H1 (cell line): ENCODE data around the gene ACTR5. TPM values are rescaled to one million over a fixed set of nuclear protein-coding genes. Genes with fewer than 3 reads are reported as not detected.

Experiments used
- CTCF ChIA-PET: fragments of 300-600 bp; sonication (Branson Sonifier 250); formaldehyde crosslinking; loops from one replicate; lab custom pipeline; 2021; ENCODE audit not compliant: partially characterized antibody; lab: Charles Lee
- POLR2A ChIA-PET: fragments of 300-600 bp; sonication (Branson Sonifier 250); formaldehyde crosslinking; loops from one replicate; lab custom pipeline; 2021; ENCODE audit warnings: inconsistent platforms; ENCODE audit not compliant: partially characterized antibody; lab: Charles Lee
- DNase-seq, 2 experiments: peaks; one replicate each; pipeline versions ENCODE4 v3.0.0 to v3.0.0-alpha.2; 2010 to 2022; ENCODE audit warnings: low spot score in 2 of 2, low read depth in 1 of 2, mixed read lengths in 1 of 2
- FAIRE-seq: peaks from 2 replicates; lab custom pipeline; 2011; peaks lifted over from hg19 to GRCh38; lab: Jason Lieb, UNC
- H2AFZ ChIP-seq: 2 replicates; pipeline ENCODE4 v1.8.1; 2012; ENCODE audit warnings: low read length, inconsistent platforms
- H2AK5ac ChIP-seq: 2 replicates; pipeline ENCODE4 v1.6.1; 2013; ENCODE audit warnings: low read depth, low read length
- H2BK120ac ChIP-seq: replicated peaks from 2 replicates; pipeline ENCODE3; 2013; ENCODE audit warnings: low read depth, low read length, inconsistent platforms
- H2BK12ac ChIP-seq: 2 replicates; pipeline ENCODE4 v1.6.1; 2013; ENCODE audit warnings: low read depth, low read length
- H2BK15ac ChIP-seq: 2 replicates; pipeline ENCODE4 v1.6.1; 2013; ENCODE audit warnings: low read length
- H2BK20ac ChIP-seq: 2 replicates; pipeline ENCODE4 v1.6.1; 2013; ENCODE audit warnings: low read length
- H2BK5ac ChIP-seq: 2 replicates; pipeline ENCODE4 v1.6.1; 2013; ENCODE audit warnings: low read depth, low read length
- H3K14ac ChIP-seq: 2 replicates; pipeline ENCODE4 v1.6.1; 2013; ENCODE audit warnings: inconsistent platforms; ENCODE audit not compliant: insufficient read length
- H3K18ac ChIP-seq: 2 replicates; pipeline ENCODE4 v1.6.1; 2013; ENCODE audit warnings: low read length; ENCODE audit errors: extremely low read depth
- H3K23ac ChIP-seq: 2 replicates; pipeline ENCODE4 v1.6.1; 2013; ENCODE audit warnings: inconsistent platforms; ENCODE audit not compliant: insufficient read length
- H3K23me2 ChIP-seq: 2 replicates; pipeline ENCODE4 v1.6.1; 2013; ENCODE audit warnings: low read depth, low read length
- H3K27ac ChIP-seq: 2 replicates; pipeline ENCODE4 v1.6.1; 2011; ENCODE audit warnings: low read depth, low read length, inconsistent platforms
- H3K27me3 ChIP-seq, 4 experiments: replicated peaks in 1 of 4; 1 replicate in 1 of 4; 2 replicates in 3 of 4; pipeline versions ENCODE4 v1.6.1 to v1.8.1; 2011 to 2013; ENCODE audit warnings: low read length in 3 of 4, mild to moderate bottlenecking in 3 of 4, inconsistent platforms in 2 of 4, mixed read lengths in 2 of 4, moderate library complexity in 1 of 4; ENCODE audit not compliant: control insufficient read depth in 3 of 4, insufficient read depth in 3 of 4; ENCODE audit errors: extremely low read depth in 1 of 4
- H3K36me3 ChIP-seq, 4 experiments: 2 replicates each; pipeline versions ENCODE4 v1.6.1 to v1.8.1; 2011 to 2013; ENCODE audit warnings: mild to moderate bottlenecking in 4 of 4, low read length in 3 of 4, moderate library complexity in 2 of 4, control low read depth in 1 of 4, inconsistent platforms in 1 of 4; ENCODE audit not compliant: insufficient read depth in 4 of 4, control insufficient read depth in 2 of 4
- H3K4ac ChIP-seq: replicated peaks from 2 replicates; pipeline ENCODE3; 2013; ENCODE audit warnings: low read length, low read depth, mixed read lengths, inconsistent platforms; ENCODE audit not compliant: insufficient read length
- H3K4me1 ChIP-seq, 4 experiments: replicated peaks in 1 of 4; 1 replicate in 1 of 4; 2 replicates in 3 of 4; pipeline versions ENCODE4 v1.6.1 to v1.8.1; 2011 to 2013; ENCODE audit warnings: low read length in 3 of 4, inconsistent platforms in 2 of 4, mixed read lengths in 1 of 4; ENCODE audit not compliant: insufficient read depth in 4 of 4, control insufficient read depth in 3 of 4
- H3K4me2 ChIP-seq, 2 experiments: 2 replicates each; pipeline versions ENCODE4 v1.6.1 to v1.8.1; 2011 to 2013; ENCODE audit warnings: low read depth in 2 of 2, low read length in 2 of 2, control low read depth in 1 of 2, inconsistent platforms in 1 of 2, mild to moderate bottlenecking in 1 of 2; ENCODE audit not compliant: insufficient read depth in 1 of 2
- H3K4me3 ChIP-seq, 4 experiments: fragments of 200-600, 300-600 bp in 1 of 4; sonication (generic), shearing (Covaris generic), sonication (Bioruptor Twin) in 1 of 4; 2 replicates each; pipeline versions ENCODE4 v1.5.1 to v1.8.1; 2011 to 2016; ENCODE audit warnings: low read length in 4 of 4, low read depth in 3 of 4, control low read depth in 2 of 4, inconsistent platforms in 2 of 4, mild to moderate bottlenecking in 2 of 4, mixed read lengths in 1 of 4, moderate library complexity in 1 of 4; ENCODE audit not compliant: insufficient read depth in 2 of 4; ENCODE audit errors: extremely low read depth in 1 of 4
- H3K56ac ChIP-seq: replicated peaks from 2 replicates; pipeline ENCODE3; 2013; ENCODE audit warnings: low read depth, mild to moderate bottlenecking, mixed read lengths, low read length, inconsistent platforms; ENCODE audit not compliant: insufficient read length
- H3K79me1 ChIP-seq: 2 replicates; pipeline ENCODE4 v1.6.1; 2013; ENCODE audit warnings: low read depth, low read length, control low read depth
- H3K79me2 ChIP-seq, 2 experiments: 2 replicates each; pipeline versions ENCODE4 v1.6.1 to v1.8.1; 2012 to 2013; ENCODE audit warnings: low read length in 2 of 2, mild to moderate bottlenecking in 2 of 2, inconsistent platforms in 1 of 2; ENCODE audit not compliant: insufficient read depth in 2 of 2, control insufficient read depth in 1 of 2
- H3K9ac ChIP-seq, 4 experiments: replicated peaks in 1 of 4; 1 replicate in 1 of 4; 2 replicates in 3 of 4; pipeline versions ENCODE4 v1.6.1 to v1.8.1; 2011 to 2013; ENCODE audit warnings: low read depth in 3 of 4, low read length in 3 of 4, control low read depth in 2 of 4, mild to moderate bottlenecking in 2 of 4, moderate library complexity in 2 of 4, inconsistent platforms in 1 of 4; ENCODE audit errors: extremely low read depth in 1 of 4
- H3K9me3 ChIP-seq, 2 experiments: 2 replicates each; pipeline versions ENCODE4 v1.6.1 to v1.8.1; 2012 to 2013; ENCODE audit warnings: mild to moderate bottlenecking in 2 of 2, moderate library complexity in 2 of 2, control low read depth in 1 of 2, inconsistent platforms in 1 of 2, low read depth in 1 of 2, low read length in 1 of 2, mixed read lengths in 1 of 2; ENCODE audit not compliant: insufficient read depth in 2 of 2
- H4K20me1 ChIP-seq, 2 experiments: replicated peaks in 1 of 2; 2 replicates each; pipeline versions ENCODE3 to v1.8.1; 2011 to 2013; ENCODE audit warnings: inconsistent platforms in 2 of 2, low read length in 2 of 2, mild to moderate bottlenecking in 1 of 2; ENCODE audit not compliant: insufficient read depth in 2 of 2, control insufficient read depth in 1 of 2
- H4K5ac ChIP-seq: 2 replicates; pipeline ENCODE4 v1.6.1; 2013; ENCODE audit warnings: low read length, low read depth, mixed read lengths, inconsistent platforms; ENCODE audit not compliant: insufficient read length
- H4K8ac ChIP-seq: 2 replicates; pipeline ENCODE4 v1.8.0; 2013; ENCODE audit warnings: mild to moderate bottlenecking, moderate library complexity, low read length, inconsistent platforms; ENCODE audit not compliant: insufficient read depth; ENCODE audit errors: extremely low read depth
- H4K91ac ChIP-seq: replicated peaks from 2 replicates; pipeline ENCODE3; 2013; ENCODE audit warnings: low read length, mixed read lengths, inconsistent platforms; ENCODE audit not compliant: insufficient read length
- BCL11A ChIP-seq, 2 experiments: IDR thresholded peaks; one replicate each; pipeline ENCODE4 v1.6.1; 2011; ENCODE audit warnings: low read depth in 2 of 2, low read length in 2 of 2, mild to moderate bottlenecking in 2 of 2
- EZH2 ChIP-seq: fragments of 200-600 bp; sonication (generic); IDR thresholded peaks from 2 replicates; pipeline ENCODE4 v1.7.1; 2012; ENCODE audit warnings: low read depth, mild to moderate bottlenecking, moderate library complexity, low read length, inconsistent platforms; ENCODE audit not compliant: severe bottlenecking
- KDM4A ChIP-seq: IDR thresholded peaks from one replicate; pipeline ENCODE4 v1.7.1; 2012; ENCODE audit warnings: low read depth, mild to moderate bottlenecking, moderate library complexity, low read length, inconsistent platforms; ENCODE audit not compliant: severe bottlenecking
- MAFK ChIP-seq: IDR thresholded peaks from 2 replicates; pipeline ENCODE4 v1.6.1; 2012; ENCODE audit warnings: low read depth, mild to moderate bottlenecking, improper control_type of control experiment, low read length
- NRF1 ChIP-seq: IDR thresholded peaks from 2 replicates; pipeline ENCODE4 v1.6.1; 2011; ENCODE audit warnings: mild to moderate bottlenecking, low read depth, low read length, improper control_type of control experiment
- POLR2AphosphoS5 ChIP-seq: IDR thresholded peaks from 2 replicates; pipeline ENCODE4 v1.6.1; 2011; ENCODE audit warnings: low read depth, low read length
- SIRT6 ChIP-seq: IDR thresholded peaks from one replicate; pipeline ENCODE4 v1.7.1; 2012; ENCODE audit warnings: low read length, inconsistent platforms
- SIX5 ChIP-seq: IDR thresholded peaks from 2 replicates; pipeline ENCODE4 v1.6.1; 2011; ENCODE audit warnings: mild to moderate bottlenecking, low read depth, low read length
- SUZ12 ChIP-seq: fragments of 200-600 bp; sonication (generic); IDR thresholded peaks from 2 replicates; pipeline ENCODE4 v1.6.1; 2012; ENCODE audit warnings: mild to moderate bottlenecking, inconsistent platforms, low read length, moderate library complexity, mixed read lengths
- TBP ChIP-seq: IDR thresholded peaks from 2 replicates; pipeline ENCODE4 v1.6.1; 2011; ENCODE audit warnings: low read depth, low read length, improper control_type of control experiment
- WGBS, 2 experiments: shearing (Covaris generic) in 1 of 2; methylation state at CpG; one replicate each; pipeline versions ENCODE4 v1.1.6 to v1.1.7; 2013 to 2015; ENCODE audit warnings: low lambda C conversion rate in 2 of 2, mixed read lengths in 2 of 2, inconsistent platforms in 1 of 2, low coverage in 1 of 2, missing lambda C conversion rate in 1 of 2; ENCODE audit not compliant: insufficient replicate concordance in 2 of 2, insufficient coverage in 1 of 2, insufficient read length in 1 of 2; ENCODE audit errors: extremely low coverage in 1 of 2, missing lambda C conversion rate in 1 of 2; 5-methylcytosine and 5-hydroxymethylcytosine counted together
- polyA plus RNA-seq, 7 experiments: library from polyadenylated mRNA; depleted of rRNA in 3 of 7; stranded (reverse) in 5 of 7; unstranded in 2 of 7; fragments of >200 nt in 5 of 7; fragments of 200-250 nt in 2 of 7; gene quantifications; 1 replicate in 5 of 7; 2 replicates in 1 of 7; 4 replicates in 1 of 7; pipeline versions ENCODE4 v1.2.1 to v1.2.3, GENCODE V29; 2011 to 2013; ENCODE audit warnings: missing spikeins in 2 of 7, mixed read lengths in 2 of 7
- total RNA-seq: library from RNA; stranded (reverse); fragmentation: NEBNext Ultra II Directional; extraction: Animal tissue kit (Norgen Biotek cat#: 25700); gene quantifications from 2 replicates; pipeline ENCODE4 v1.2.1, GENCODE V29; 2021
- TF ChIP-seq, protein P1 (sequence below): IDR thresholded peaks from 2 replicates; pipeline ENCODE4 v1.6.1; 2011; ENCODE audit warnings: low read length, improper control_type of control experiment
- TF ChIP-seq, protein P2 (sequence below): IDR thresholded peaks from 2 replicates; pipeline ENCODE4 v1.6.1; 2012; ENCODE audit warnings: inconsistent platforms

The ACTR5 gene
- total and polyA plus RNA-seq, 2 of the 8 experiments (the other 6 are each of a cell fraction or from before 2014, with no cell fraction given): 10.4 to 14.4 TPM

GRCh38 chr20:38724626-38725147, 23.6 kb upstream of the ACTR5 start:
- peak overlapping the region; percentile 2 to 59 (median 42); a peak in 7 of 8 replicates for H3K4me3 ChIP-seq
- 3% methylated on average over 42 of the region's 46 CpGs; no CpG with 5 or more reads in 1 of the 2 experiments for WGBS, 2 experiments
- TF ChIP-seq TBP: no peak
- TF ChIP-seq SIX5: no peak
- TF ChIP-seq, protein P1, sequence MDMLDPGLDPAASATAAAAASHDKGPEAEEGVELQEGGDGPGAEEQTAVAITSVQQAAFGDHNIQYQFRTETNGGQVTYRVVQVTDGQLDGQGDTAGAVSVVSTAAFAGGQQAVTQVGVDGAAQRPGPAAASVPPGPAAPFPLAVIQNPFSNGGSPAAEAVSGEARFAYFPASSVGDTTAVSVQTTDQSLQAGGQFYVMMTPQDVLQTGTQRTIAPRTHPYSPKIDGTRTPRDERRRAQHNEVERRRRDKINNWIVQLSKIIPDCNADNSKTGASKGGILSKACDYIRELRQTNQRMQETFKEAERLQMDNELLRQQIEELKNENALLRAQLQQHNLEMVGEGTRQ: no peak
- TF ChIP-seq, protein P2, sequence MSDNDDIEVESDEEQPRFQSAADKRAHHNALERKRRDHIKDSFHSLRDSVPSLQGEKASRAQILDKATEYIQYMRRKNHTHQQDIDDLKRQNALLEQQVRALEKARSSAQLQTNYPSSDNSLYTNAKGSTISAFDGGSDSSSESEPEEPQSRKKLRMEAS: no peak
- TF ChIP-seq NRF1: no peak
- peak; percentile 76 for TF ChIP-seq EZH2
- no peak for TF ChIP-seq BCL11A (IDR thresholded peaks at IDR 0.05; ENCODE audit: low read depth in 2 of 2, low read length in 2 of 2)
- peak; percentile 92 for TF ChIP-seq SUZ12
- TF ChIP-seq MAFK: no peak
- no peak for TF ChIP-seq SIRT6
- TF ChIP-seq POLR2AphosphoS5: no peak
- peak; percentile 75 for TF ChIP-seq KDM4A

More at GRCh38 chr20:38724626-38725147, 23.6 kb upstream of the ACTR5 start:
- CTCF ChIA-PET: interaction anchor here (0.7 to 12.4 kb wide), 38 partner anchors 9 to 386 kb away, joined by 3 to 236 read pairs (median 7); partner anchors contain the start of genes ACTR5 and DHX35
- Histone ChIP-seq H2BK5ac (no peak overlapping the region), H2AK5ac (no peak overlapping the region), H3K27me3 (peaks cover 87 to 100% (median 99%) of the 10 kb centered on the region in 4 experiments), H3K4ac (no peak overlapping the region), H3K23ac (no peak overlapping the region), H2BK15ac (peak overlapping the region; percentile 13; the same call in 1 of the 2 replicates), H3K79me2 (no peaks in the 10 kb centered on the region), H2BK20ac (no peak overlapping the region), H2BK12ac (peak overlapping the region; percentile 75; the same call in 1 of the 2 replicates), H3K4me2 (peak overlapping the region; percentile 86), H4K5ac (no peak overlapping the region), H3K9me3 (no peaks in the 10 kb centered on the region), H3K9ac (no peak overlapping the region), H3K23me2 (peaks cover 23% of the 10 kb centered on the region), H3K36me3 (no peaks in the 10 kb centered on the region), H3K14ac (no peak overlapping the region), H2AFZ (0 out of 2 replicates have a peak overlapping the region, but pooled peaks have one; percentile 36), H3K18ac (peak overlapping the region; percentile 71), H4K8ac (peak overlapping the region; percentile 15; the same call in 1 of the 2 replicates), H2BK120ac (no peak overlapping the region), H3K56ac (no peak overlapping the region), H3K4me1 (peaks cover 5 to 58% (median 34%) of the 10 kb centered on the region in 4 experiments), H3K27ac (no peak overlapping the region), H4K20me1 (peaks cover 11 to 21% of the 10 kb centered on the region in 2 experiments), H3K79me1 (no peaks in the 10 kb centered on the region), H4K91ac (no peak overlapping the region)
- POLR2A ChIA-PET: interaction anchor here (1.1 to 2.7 kb wide), 6 partner anchors 23 to 81 kb away, joined by 3 to 9 read pairs (median 7); partner anchors contain the start of gene PPP1R16B
- FAIRE-seq (no peak), DNase-seq (peak in 1 of 2 experiments; percentile 80)
